ENCODE data around the gene PRDM12.

PRDM12 gene

DNA sequence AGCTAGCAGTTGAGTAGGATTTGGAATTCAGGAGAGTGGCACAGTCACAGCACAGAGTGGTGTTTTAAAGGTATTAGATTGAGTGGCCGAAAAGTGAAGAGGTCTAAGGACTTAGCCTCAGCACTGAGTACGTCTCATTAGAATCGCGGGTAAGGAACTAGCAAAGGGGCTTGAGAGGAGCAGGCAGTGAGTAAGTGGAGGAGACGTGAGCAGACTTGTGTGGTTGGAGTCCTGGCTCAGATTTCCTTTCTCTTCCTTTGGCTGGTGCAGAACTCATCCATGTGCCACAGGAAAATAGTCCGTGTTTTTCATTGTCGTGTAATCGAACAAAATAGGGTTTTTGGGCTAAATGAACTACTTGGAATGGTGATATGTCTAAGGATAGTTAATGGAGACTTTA is 32.6 kb downstream of the PRDM12 start:
- DNase-seq (ENCODE audit: low spot score in 2 of 2), result no peak
- H3K9me3 ChIP-seq, result no peaks in the 10 kb centered on the region
- in situ Hi-C loops (cut with MboI; ENCODE audit: low sequenced_read_pairs), result no loop called here
- peaks cover 67% of the 10 kb centered on the region for H3K36me3 ChIP-seq (replicated peaks)
- H3K4me3 ChIP-seq, result no peak overlapping the region
- peaks cover 12% of the 10 kb centered on the region for H3K4me1 ChIP-seq
- H3K27me3 ChIP-seq (ENCODE audit: low read depth), result no peaks in the 10 kb centered on the region

DNA sequence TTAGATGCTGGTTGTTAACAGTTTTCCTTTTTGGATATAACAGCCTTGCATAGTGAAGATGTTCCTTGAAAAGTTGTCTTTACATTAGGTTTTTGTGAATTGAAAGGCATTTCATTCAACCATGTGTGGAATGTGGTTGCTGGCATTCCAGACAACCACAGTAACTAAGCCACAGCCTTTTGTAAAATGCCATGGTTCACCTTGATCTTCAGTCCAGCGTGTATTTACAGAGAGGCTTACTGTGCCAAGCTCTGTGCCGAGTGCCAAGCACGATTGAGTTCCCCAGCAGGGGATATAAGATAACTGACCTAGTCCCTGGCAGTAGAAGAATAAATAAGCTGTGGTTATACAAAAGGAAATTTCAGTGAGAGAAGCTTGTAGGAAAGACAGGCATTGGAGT is 34.1 kb downstream of the PRDM12 start:
- peaks cover 9% of the 10 kb centered on the region for H3K4me1 ChIP-seq
- in situ Hi-C loops (cut with MboI; ENCODE audit: low sequenced_read_pairs), result no loop called here

DNA sequence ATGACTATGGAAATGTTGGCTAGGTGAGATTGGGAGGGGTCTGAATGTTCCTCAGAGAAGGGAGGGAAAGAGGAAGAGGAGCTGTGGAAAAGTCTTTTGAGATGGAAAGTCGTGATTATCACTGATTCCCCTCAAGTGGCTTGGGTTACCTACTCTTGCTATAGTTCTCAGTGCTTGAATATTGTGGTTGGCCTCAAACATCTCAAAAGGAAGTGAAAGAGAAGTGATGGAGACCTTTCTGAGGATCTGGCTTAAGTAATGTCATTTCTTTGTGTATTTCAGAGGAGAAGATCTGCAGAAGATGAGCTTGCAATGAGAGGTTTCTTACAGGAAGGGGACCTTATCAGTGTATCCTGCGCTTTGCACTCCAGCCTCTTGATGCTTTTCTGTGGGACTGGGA is 34.7 kb downstream of the PRDM12 start:
- H3K27me3 ChIP-seq (ENCODE audit: low read depth), result no peaks in the 10 kb centered on the region
- no peaks in the 10 kb centered on the region for H3K9me3 ChIP-seq
- H3K36me3 ChIP-seq (replicated peaks), result peaks cover 87% of the 10 kb centered on the region
- H3K4me1 ChIP-seq, result peaks cover 9% of the 10 kb centered on the region
- no peak for DNase-seq (ENCODE audit: low spot score in 2 of 2)
- no peak overlapping the region for H3K4me3 ChIP-seq
- in situ Hi-C loops (cut with MboI; ENCODE audit: low sequenced_read_pairs), result no loop called here

More for the DNA sequence above, 34.1 kb downstream of the PRDM12 start:
- Histone ChIP-seq H3K36me3 (replicated peaks) (peaks cover 82% of the 10 kb centered on the region), H3K27me3 (ENCODE audit: low read depth) (no peaks in the 10 kb centered on the region), H3K9me3 (no peaks in the 10 kb centered on the region), H3K4me3 (no peak overlapping the region)
- no peak for DNase-seq (ENCODE audit: low spot score in 2 of 2)

DNA sequence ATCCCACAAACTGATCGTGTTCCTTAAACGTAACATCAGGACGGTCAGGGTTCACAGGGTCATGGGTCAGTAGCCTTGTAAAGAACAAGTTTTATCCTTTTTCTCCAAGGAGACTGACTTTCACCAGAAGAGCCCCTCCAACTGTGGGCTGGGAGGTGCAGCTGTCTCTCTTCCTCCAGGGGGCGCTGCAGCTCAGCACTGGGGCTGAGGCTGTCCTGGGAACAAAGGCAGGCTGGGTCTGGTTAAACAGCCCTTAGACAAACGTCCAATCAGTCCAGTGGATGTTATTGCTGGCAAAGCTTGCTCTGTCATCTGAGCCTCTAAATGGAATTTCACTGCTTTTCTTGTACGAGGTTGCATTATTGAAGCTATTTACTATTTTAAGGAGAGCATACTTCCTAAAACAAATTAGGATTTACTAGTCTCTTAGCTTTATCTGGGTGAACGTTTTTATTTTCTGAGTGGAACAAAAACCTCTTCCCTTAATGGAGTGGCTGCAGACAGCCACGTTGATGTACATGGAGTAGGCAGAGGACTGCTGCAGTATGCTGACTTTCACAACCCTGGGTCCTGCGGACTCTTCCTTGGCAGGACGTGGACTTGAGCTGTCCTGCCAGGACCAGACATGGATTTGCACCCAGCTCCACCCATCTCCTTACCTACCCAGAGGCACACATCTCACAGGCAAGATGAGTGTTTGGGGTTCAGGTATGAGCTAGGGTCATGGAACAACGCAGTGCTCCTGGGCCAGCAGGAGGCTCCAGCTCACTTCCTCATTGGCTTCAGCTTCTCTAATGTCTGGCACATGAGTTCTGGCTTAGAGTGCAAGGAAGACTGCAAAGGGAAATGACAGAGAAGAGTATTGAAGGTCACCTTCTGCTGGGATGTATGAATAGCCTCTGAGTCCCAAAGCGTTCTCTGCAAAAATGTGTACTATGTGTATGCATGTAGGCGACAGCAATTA is 36.9 kb downstream of the PRDM12 start:
- in situ Hi-C loops (cut with MboI; ENCODE audit: low sequenced_read_pairs), result no loop called here
- Histone ChIP-seq H3K36me3 (replicated peaks) (peaks cover 90% of the 10 kb centered on the region), H3K4me3 (no peak overlapping the region), H3K27me3 (ENCODE audit: low read depth) (no peaks in the 10 kb centered on the region), H3K9me3 (no peaks in the 10 kb centered on the region), H3K4me1 (0 out of 2 replicates have a peak, but pooled peaks cover under 1% of the 10 kb centered on the region)
- peak; percentile 69 to 91 for DNase-seq (ENCODE audit: low spot score in 2 of 2)

DNA sequence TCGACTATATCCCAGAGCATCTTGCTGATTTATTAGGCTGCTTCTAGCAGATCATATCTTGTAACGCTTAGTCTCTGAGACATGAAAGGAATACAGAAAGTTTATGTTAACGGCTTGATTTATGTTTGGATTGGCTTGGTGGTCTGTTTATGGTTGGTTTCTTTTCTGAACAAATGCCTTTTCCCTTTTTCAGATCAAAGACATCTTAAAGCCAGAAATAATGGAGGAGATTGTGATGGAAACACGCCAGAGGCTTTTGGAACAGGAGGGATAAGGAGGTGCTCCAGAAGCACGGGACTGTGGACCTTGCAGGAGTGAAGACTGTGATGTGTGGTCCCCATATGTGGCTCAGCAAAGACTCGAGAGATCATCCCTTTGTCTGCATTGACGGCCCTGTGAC is 39.1 kb downstream of the PRDM12 start:
- DNase-seq (ENCODE audit: low spot score in 2 of 2), result no peak
- Histone ChIP-seq H3K4me1 (no peaks in the 10 kb centered on the region), H3K9me3 (no peaks in the 10 kb centered on the region), H3K36me3 (replicated peaks) (peaks cover 69% of the 10 kb centered on the region), H3K4me3 (no peak overlapping the region), H3K27me3 (ENCODE audit: low read depth) (no peaks in the 10 kb centered on the region)
- in situ Hi-C loops (cut with MboI; ENCODE audit: low sequenced_read_pairs), result no loop called here

DNA sequence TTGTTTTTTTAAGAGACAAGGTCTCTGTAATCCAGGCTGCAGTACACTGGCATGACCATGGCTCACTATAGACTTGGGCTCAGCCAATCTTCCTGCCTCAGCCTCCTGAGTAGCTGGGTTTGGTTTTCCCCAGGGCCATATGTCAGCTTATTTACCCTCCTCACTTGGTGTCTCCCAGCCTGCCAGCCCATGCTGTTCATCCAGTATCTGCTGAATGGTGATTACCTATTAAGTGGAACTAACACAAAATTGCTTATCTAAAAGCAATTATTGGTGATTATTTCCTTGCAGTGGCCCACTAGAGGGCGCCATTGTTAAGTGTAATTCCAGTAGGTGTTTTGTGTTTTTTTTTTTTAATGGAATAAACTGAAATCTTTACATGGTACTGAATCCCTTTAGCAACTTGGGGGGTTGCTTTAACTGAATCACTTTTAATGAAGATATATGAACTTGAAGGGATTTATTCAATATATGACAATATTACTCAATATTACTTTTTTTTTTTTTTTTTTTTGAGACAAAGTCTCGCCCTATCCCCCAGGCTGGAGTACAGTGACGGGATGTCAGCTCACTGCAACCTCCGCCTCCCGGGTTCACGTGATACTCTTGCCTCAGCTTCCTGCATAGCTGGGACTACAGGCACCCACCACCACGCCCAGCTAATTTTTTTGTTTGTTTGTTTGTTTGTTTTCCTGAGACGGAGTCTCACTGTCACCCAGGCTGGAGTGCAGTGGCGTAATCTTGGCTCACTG is 43.0 kb downstream of the PRDM12 start:
- H3K4me1 ChIP-seq, result peaks cover 3% of the 10 kb centered on the region; the same call in 1 of the 2 replicates
- DNase-seq (ENCODE audit: low spot score in 2 of 2), result peak; percentile 67 to 82
- no peak overlapping the region for H3K4me3 ChIP-seq
- in situ Hi-C loops (cut with MboI; ENCODE audit: low sequenced_read_pairs), result no loop called here
- peaks cover 32% of the 10 kb centered on the region for H3K36me3 ChIP-seq (replicated peaks)
- no peaks in the 10 kb centered on the region for H3K27me3 ChIP-seq (ENCODE audit: low read depth)
- no peaks in the 10 kb centered on the region for H3K9me3 ChIP-seq

DNA sequence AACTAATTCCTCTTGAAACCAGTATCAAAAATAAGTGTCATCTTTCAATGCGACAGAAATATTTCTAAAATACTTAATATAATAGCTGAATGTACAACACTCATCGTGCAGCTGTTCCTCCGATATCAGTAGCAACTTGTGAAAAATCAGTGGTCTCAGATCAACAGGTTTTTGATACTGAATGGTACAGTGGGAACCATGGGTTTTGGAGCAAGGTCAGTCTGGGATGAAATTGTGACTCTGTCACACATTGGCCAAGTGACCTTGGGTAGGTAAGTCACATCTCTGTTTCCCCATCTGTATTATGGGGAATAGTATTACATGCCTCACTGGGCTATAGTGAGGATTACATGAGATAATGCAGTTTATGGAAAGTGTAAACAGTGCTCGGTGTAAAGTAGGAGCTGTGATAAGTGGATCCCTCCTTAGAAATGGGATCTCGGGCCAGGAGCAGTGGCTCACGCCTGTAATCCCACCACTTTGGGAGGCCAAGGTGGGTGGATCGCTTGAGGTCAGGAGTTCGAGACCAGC is 46.5 kb downstream of the PRDM12 start:
- Histone ChIP-seq H3K27me3 (ENCODE audit: low read depth) (no peaks in the 10 kb centered on the region), H3K36me3 (replicated peaks) (peaks cover 3% of the 10 kb centered on the region; the same call in 1 of the 2 replicates), H3K4me1 (peaks cover 3% of the 10 kb centered on the region; the same call in 1 of the 2 replicates), H3K4me3 (no peak overlapping the region), H3K9me3 (no peaks in the 10 kb centered on the region)
- in situ Hi-C loops (cut with MboI; ENCODE audit: low sequenced_read_pairs), result no loop called here
- no peak for DNase-seq (ENCODE audit: low spot score in 2 of 2)

DNA sequence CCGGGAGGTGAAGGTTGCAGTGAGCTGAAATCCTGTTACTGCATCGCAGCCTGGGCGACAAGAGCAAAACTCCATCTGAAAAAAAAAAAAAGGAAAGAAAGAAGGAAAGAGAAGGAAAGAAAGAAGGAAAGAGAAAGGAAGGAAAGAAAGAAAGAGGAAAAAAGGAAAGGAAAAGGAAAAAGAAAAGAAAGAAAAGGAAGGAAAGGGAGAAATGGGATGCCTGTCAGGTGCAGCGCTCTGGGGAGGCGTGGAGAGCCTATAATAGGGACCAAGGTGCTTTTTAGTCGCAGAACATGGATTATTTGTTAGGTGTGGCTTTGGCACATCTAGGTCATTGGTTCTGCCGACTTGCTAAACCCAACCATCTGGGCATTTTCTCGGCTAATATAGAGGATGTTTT is 47.1 kb downstream of the PRDM12 start:
- DNase-seq (ENCODE audit: low spot score in 2 of 2), result no peak
- in situ Hi-C loops (cut with MboI; ENCODE audit: low sequenced_read_pairs), result no loop called here
- no peaks in the 10 kb centered on the region for H3K27me3 ChIP-seq (ENCODE audit: low read depth)
- no peaks in the 10 kb centered on the region; the same call in 1 of the 2 replicates for H3K36me3 ChIP-seq (replicated peaks)
- peaks cover 3% of the 10 kb centered on the region; the same call in 1 of the 2 replicates for H3K4me1 ChIP-seq
- no peaks in the 10 kb centered on the region for H3K9me3 ChIP-seq
- H3K4me3 ChIP-seq, result no peak overlapping the region

DNA sequence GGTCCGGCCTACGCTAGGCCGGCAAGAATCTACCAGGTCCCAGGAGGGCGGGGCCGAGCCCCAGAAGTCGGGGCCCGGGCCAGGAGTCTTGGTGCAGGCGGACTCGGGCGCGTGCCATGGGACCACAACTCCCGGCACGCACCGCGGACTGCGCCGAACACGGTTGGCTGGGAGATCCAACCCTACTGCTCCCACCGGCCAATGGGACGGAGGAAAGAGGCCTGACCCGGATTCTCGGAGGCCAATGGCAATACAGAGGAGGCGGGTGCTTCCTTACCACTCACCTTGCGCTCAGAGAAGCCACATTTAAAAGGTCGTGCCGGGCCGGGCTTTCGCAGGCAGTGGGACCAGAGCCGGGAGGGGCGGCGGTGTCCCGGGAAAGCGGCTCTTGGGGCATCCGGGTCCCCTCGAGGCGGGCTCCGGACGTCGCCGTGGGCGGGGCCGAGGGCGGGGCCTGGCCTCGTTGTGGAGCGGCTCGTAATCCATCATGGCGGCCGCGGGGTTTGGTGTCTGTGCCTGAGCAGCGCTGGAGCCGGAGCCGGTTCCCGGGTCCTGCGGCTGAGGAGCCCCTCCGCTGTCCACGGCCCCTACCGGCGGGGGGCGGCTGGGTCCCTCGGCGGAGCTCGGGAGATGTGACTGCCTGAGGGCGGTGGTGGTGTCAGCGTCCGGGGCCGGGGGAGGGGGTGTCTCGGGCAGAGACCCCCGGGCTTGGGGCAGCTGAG is 48.3 kb downstream of the PRDM12 start:
- H3K4me1 ChIP-seq, result peaks cover 3% of the 10 kb centered on the region; the same call in 1 of the 2 replicates
- no peaks in the 10 kb centered on the region; the same call in 1 of the 2 replicates for H3K36me3 ChIP-seq (replicated peaks)
- H3K9me3 ChIP-seq, result no peaks in the 10 kb centered on the region
- peak; percentile 98 for DNase-seq (ENCODE audit: low spot score in 2 of 2)
- H3K27me3 ChIP-seq (ENCODE audit: low read depth), result no peaks in the 10 kb centered on the region
- in situ Hi-C loops (cut with MboI; ENCODE audit: low sequenced_read_pairs), result no loop called here
- H3K4me3 ChIP-seq, result peak overlapping the region; percentile 96

DNA sequence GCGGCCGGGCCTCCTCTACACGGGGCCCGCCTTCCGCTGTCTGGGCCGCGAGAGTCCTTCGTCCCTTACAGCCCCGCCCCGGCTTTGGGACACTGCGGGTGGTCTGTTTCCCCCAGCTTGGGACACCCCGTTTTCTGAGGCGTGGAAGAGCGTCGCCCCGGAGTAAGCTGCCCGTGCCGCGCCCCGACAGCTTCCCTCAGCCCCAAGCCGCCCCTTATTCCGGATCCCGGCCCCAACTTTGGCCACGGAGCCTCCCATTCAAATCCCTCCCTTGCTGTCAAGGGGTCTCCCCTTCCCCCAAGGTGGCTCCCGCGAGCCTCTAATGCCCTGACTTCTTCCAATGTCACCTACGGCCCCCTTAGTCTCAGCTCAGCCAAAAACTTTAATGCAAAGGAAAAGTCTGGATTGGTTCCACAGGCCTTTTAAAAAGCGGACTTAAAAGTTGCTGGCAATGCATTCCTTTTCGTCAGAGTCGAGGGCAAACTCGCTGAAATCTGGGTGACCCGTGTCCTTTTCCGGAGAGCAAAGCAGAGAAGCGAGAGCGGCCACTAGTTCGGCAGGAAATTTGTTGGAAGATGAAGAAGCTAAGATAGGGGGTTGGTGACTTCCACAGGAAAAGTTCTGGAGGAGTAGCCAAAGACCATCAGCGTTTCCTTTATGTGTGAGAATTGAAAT is 49.0 kb downstream of the PRDM12 start:
- H3K9me3 ChIP-seq, result no peaks in the 10 kb centered on the region
- no peaks in the 10 kb centered on the region; the same call in 1 of the 2 replicates for H3K36me3 ChIP-seq (replicated peaks)
- peaks cover 3% of the 10 kb centered on the region; the same call in 1 of the 2 replicates for H3K4me1 ChIP-seq
- H3K4me3 ChIP-seq, result peak overlapping the region; percentile 96
- DNase-seq (ENCODE audit: low spot score in 2 of 2), result peak in 1 of 2 experiments; percentile 35
- in situ Hi-C loops (cut with MboI; ENCODE audit: low sequenced_read_pairs), result no loop called here
- H3K27me3 ChIP-seq (ENCODE audit: low read depth), result no peaks in the 10 kb centered on the region

DNA sequence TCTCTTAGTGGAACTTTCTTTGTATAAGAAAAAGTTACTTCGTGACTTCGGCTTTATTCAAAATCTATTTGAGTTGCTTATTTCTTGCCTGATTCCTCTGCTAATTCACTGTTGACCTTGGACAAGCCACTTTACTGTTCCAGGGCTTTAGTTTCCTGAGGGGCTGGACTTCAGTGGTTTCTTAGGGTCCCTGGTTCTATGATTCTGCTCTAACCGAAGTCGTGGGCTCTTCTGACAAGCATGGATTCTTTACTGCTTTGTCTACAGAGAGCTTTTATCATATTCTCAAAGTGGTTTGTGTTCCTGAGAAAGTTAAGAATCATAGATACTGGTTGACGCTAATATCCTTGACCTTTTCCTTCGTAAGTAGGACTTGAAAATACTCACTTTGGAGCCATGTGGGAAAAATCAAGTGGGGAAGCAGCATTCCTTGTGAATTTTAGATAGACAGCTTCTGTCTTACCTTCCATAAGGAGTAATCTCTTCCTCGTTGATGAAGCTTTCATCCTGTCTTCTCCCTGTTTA is 50.3 kb downstream of the PRDM12 start:
- no peaks in the 10 kb centered on the region for H3K27me3 ChIP-seq (ENCODE audit: low read depth)
- peaks cover 3% of the 10 kb centered on the region; the same call in 1 of the 2 replicates for H3K4me1 ChIP-seq
- peak overlapping the region; percentile 96 for H3K4me3 ChIP-seq
- no peaks in the 10 kb centered on the region for H3K9me3 ChIP-seq
- DNase-seq (ENCODE audit: low spot score in 2 of 2), result peak in 1 of 2 experiments; percentile 29
- in situ Hi-C loops (cut with MboI; ENCODE audit: low sequenced_read_pairs), result no loop called here
- H3K36me3 ChIP-seq (replicated peaks), result no peaks in the 10 kb centered on the region

DNA sequence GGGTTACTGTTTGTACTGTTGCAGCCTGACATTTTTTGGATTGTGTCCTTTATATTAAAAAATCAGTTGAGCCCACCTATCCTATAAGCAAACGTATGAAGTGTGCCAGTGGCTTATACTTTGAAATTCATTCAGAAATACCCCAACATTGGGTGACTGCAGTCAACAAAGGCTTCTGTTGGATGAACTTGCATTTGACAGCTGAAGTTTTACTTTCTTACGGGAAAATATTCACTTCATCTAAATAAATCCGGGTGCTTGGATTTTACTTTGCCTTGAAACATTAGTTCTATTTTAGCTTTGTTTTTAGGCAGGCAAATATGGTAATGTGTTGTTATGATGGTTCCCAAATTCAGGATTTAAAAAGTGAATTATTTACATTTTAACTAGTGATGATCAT is 50.9 kb downstream of the PRDM12 start:
- no peaks in the 10 kb centered on the region for H3K36me3 ChIP-seq (replicated peaks)
- H3K27me3 ChIP-seq (ENCODE audit: low read depth), result no peaks in the 10 kb centered on the region
- peaks cover 3% of the 10 kb centered on the region; the same call in 1 of the 2 replicates for H3K4me1 ChIP-seq
- peak overlapping the region; percentile 96 for H3K4me3 ChIP-seq
- in situ Hi-C loops (cut with MboI; ENCODE audit: low sequenced_read_pairs), result no loop called here
- no peaks in the 10 kb centered on the region for H3K9me3 ChIP-seq
- no peak for DNase-seq (ENCODE audit: low spot score in 2 of 2)

Data from HAP-1 (cell line).